ENCODE measurements around the gene MAP4. TPM values are rescaled to one million over a fixed set of nuclear protein-coding genes. Genes with fewer than 3 reads are reported as not detected.

Gene MAP4
- total and polyA plus RNA-seq, 8 donors = 31.0 to 146 (median 92.4) TPM

DNA sequence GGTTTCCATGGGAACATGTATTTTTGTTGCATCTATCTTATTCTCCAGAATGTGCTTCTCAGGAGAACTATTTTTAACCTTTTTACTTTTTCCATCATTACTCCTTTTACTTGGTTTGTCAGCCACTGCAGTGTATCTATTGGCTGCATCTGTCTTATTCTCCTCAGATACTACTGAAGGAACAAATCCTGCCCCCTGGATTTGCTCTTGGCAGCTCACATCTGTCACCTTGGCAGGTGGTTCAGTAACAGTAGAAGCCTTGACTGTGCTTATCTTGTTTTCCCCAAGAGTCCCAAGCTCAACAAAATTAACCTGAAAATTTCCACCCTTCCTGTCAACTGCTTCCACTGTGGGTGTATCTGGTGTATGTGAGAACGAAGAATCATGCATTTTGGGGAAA lies 106.0 kb downstream of the MAP4 start:
- H3K27ac ChIP-seq = no peak overlapping the region
- 93 to 100% (median 96%) methylated on average over 1 of the region's 1 CpG for WGBS, 5 donors
- intact Hi-C loops (cut with DNase I; ENCODE audit: low total_unique reads) = no loop called here
- TF ChIP-seq POLR2A (IDR thresholded peaks at IDR 0.05) (no peak), POLR2AphosphoS5 (IDR thresholded peaks at IDR 0.05) (no peak), EP300 (IDR thresholded peaks at IDR 0.05) (no peak)
- TF ChIP-seq, protein P1, sequence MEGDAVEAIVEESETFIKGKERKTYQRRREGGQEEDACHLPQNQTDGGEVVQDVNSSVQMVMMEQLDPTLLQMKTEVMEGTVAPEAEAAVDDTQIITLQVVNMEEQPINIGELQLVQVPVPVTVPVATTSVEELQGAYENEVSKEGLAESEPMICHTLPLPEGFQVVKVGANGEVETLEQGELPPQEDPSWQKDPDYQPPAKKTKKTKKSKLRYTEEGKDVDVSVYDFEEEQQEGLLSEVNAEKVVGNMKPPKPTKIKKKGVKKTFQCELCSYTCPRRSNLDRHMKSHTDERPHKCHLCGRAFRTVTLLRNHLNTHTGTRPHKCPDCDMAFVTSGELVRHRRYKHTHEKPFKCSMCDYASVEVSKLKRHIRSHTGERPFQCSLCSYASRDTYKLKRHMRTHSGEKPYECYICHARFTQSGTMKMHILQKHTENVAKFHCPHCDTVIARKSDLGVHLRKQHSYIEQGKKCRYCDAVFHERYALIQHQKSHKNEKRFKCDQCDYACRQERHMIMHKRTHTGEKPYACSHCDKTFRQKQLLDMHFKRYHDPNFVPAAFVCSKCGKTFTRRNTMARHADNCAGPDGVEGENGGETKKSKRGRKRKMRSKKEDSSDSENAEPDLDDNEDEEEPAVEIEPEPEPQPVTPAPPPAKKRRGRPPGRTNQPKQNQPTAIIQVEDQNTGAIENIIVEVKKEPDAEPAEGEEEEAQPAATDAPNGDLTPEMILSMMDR (IDR thresholded peaks at IDR 0.05) = no peak
- no peak overlapping the region for H3K4me3 ChIP-seq
- H3K4me1 ChIP-seq = peaks cover 0 to 7% (median 0%) of the 10 kb centered on the region in 4 donors
- no peak for DNase-seq
- H3K9me3 ChIP-seq = no peaks in the 10 kb centered on the region
- peaks cover 18 to 81% (median 74%) of the 10 kb centered on the region in 4 donors for H3K36me3 ChIP-seq
- H3K27me3 ChIP-seq = no peaks in the 10 kb centered on the region

DNA sequence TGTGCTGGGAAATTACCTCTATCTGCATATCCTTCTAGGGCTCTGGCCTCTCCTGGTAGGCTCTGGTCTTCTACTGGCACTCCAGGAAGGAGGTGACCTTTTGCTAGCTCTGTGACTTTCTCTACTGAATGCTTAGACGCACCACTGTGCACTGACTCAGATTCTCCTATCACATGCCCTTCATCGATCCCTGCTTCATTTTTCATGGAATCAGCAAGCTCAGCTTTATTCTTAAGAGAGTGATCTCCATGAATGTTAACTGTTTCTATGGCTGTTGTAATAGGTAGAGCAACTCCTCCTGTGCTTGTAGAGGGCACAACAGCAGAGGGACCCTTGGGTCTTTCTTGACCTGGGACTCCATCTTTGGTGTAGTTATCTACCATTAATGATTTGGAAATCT lies 106.6 kb downstream of the MAP4 start:
- no peaks in the 10 kb centered on the region for H3K27me3 ChIP-seq
- H3K4me1 ChIP-seq = peaks cover 0 to 7% (median 0%) of the 10 kb centered on the region in 4 donors
- intact Hi-C loops (cut with DNase I; ENCODE audit: low total_unique reads) = no loop called here
- TF ChIP-seq EP300 (IDR thresholded peaks at IDR 0.05) (no peak), POLR2A (IDR thresholded peaks at IDR 0.05) (no peak), POLR2AphosphoS5 (IDR thresholded peaks at IDR 0.05) (no peak)
- TF ChIP-seq, protein P1 (IDR thresholded peaks at IDR 0.05) = no peak
- no peak for DNase-seq
- H3K4me3 ChIP-seq = no peak overlapping the region
- H3K36me3 ChIP-seq = peaks cover 12 to 79% (median 69%) of the 10 kb centered on the region in 4 donors
- H3K9me3 ChIP-seq = no peaks in the 10 kb centered on the region
- no peak overlapping the region for H3K27ac ChIP-seq
- 75 to 98% (median 88%) methylated on average over 2 of the region's 2 CpGs for WGBS, 5 donors

DNA sequence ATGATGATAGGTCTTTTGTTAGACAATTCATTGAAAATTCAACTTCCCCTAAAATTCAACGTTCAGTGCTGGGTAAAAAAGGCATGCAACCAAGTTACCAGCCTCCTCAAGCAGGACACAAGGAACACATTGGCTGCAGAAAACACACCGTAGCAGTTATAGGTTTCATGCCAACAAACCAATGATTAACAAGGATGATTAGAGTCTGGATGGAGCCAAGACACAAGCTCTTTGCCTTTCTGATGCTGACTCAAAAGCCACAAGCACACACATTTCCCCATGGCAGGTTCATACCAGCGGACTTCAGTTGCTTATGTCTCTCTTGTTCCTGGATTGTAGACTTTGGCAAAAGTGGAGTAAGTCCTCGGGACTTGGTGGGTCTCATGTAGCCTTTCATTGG lies 107.5 kb downstream of the MAP4 start:
- Histone ChIP-seq H3K27ac (no peak overlapping the region), H3K9me3 (no peaks in the 10 kb centered on the region), H3K36me3 (peaks cover 7 to 72% (median 62%) of the 10 kb centered on the region in 4 donors), H3K4me1 (peaks cover 0 to 7% (median 0%) of the 10 kb centered on the region in 4 donors), H3K4me3 (no peak overlapping the region), H3K27me3 (no peaks in the 10 kb centered on the region)
- no peak for DNase-seq
- TF ChIP-seq POLR2AphosphoS5 (IDR thresholded peaks at IDR 0.05) (no peak), POLR2A (IDR thresholded peaks at IDR 0.05) (no peak), EP300 (IDR thresholded peaks at IDR 0.05) (no peak)
- TF ChIP-seq, protein P1 (IDR thresholded peaks at IDR 0.05) = no peak
- intact Hi-C loops (cut with DNase I; ENCODE audit: low total_unique reads) = no loop called here
- 42 to 75% (median 62%) methylated on average over 4 of the region's 4 CpGs for WGBS, 5 donors

DNA sequence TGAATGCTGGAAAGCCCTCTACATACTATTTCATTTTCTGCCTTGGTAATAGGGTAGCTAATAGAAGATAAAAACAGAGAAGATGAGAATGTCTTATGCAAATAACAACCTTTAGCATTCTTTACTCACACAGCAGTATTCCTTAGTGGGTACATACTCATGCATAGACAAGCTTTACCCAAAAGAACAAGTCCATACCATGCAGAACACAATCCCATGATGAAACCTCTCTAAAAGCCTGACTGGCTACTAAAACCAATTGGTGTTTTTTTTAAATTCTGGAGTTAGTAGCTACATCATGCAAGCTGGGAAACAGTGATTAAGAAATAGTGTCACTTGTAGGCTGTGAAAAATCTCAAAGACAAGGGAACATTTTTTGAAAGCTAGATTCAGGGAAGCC lies 108.4 kb downstream of the MAP4 start:
- TF ChIP-seq, protein P1 (IDR thresholded peaks at IDR 0.05) = no peak
- TF ChIP-seq EP300 (IDR thresholded peaks at IDR 0.05) (no peak), POLR2A (IDR thresholded peaks at IDR 0.05) (no peak), POLR2AphosphoS5 (IDR thresholded peaks at IDR 0.05) (no peak)
- H3K27me3 ChIP-seq = no peaks in the 10 kb centered on the region
- peaks cover 0 to 7% (median 0%) of the 10 kb centered on the region in 4 donors for H3K4me1 ChIP-seq
- no peak overlapping the region for H3K4me3 ChIP-seq
- no peak for DNase-seq
- no peaks in the 10 kb centered on the region for H3K9me3 ChIP-seq
- intact Hi-C loops (cut with DNase I; ENCODE audit: low total_unique reads) = no loop called here
- H3K36me3 ChIP-seq = peaks cover 7 to 64% (median 55%) of the 10 kb centered on the region in 4 donors
- no peak overlapping the region for H3K27ac ChIP-seq

All from stomach (tissue), 9 donors.